A673 (cell line): ENCODE measurements around the gene ARRB1.

Experiments used
- EZH2 ChIP-seq: fragments of 200-600 bp; sonication (generic); IDR thresholded peaks from 2 replicates; pipeline ENCODE4 v1.6.1; 2017; ENCODE audit warnings: borderline replicate concordance, low read depth, mild to moderate bottlenecking, mixed read lengths, antibody characterized with exemption, low read length; ENCODE audit not compliant: poor library complexity, severe bottlenecking
- TF ChIP-seq, protein P1 (sequence below): fragments of 300-800, 200-600 bp; sonication (generic); conservative IDR thresholded peaks from 2 replicates; pipeline ENCODE4 v1.5.1; 2017; ENCODE audit warnings: low read depth, mild to moderate bottlenecking, antibody characterized with exemption, low read length, moderate library complexity, mixed read lengths

DNA sequence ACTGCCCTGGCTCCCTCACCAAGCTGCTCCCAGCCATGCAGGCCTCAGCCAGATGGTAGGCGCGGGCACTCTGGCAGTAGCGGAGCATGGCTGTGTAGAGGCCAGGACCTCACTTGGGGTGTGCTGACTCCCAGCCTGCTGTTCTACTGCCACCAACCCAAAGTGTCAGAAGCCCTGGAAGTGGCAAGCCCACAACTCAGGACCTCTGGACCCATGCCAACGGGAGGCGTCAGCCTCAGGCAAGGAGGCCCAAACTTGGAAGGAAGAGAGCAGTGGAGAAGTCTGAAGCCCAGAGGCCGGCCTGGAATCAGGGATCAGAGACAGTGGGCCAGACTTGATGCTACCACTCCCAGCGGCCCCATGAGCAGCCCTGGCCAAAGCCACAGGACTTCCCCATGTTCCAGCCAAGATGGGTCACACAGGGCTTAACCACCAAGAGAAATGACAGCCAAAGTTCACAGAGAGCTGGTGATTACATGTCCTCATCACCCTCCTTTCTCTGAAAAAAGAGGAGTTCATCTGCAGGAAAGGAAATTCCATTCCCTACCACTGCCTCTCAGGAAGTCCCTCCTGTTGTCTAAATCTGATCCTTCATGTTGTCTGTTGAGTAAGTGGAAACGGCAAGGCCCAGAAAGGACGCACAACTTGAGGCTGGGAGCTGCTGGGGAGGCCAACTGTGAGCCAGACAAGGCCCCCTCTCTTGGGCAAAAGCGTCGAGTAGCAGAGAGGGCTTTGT, 4.4 kb downstream of the ARRB1 start:
- TF ChIP-seq, protein P1, sequence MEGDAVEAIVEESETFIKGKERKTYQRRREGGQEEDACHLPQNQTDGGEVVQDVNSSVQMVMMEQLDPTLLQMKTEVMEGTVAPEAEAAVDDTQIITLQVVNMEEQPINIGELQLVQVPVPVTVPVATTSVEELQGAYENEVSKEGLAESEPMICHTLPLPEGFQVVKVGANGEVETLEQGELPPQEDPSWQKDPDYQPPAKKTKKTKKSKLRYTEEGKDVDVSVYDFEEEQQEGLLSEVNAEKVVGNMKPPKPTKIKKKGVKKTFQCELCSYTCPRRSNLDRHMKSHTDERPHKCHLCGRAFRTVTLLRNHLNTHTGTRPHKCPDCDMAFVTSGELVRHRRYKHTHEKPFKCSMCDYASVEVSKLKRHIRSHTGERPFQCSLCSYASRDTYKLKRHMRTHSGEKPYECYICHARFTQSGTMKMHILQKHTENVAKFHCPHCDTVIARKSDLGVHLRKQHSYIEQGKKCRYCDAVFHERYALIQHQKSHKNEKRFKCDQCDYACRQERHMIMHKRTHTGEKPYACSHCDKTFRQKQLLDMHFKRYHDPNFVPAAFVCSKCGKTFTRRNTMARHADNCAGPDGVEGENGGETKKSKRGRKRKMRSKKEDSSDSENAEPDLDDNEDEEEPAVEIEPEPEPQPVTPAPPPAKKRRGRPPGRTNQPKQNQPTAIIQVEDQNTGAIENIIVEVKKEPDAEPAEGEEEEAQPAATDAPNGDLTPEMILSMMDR: no peak
- no peak for TF ChIP-seq EZH2
